Cerebellar nuclear complex (tissue), 1 donor: ENCODE results near the gene TXNDC11.

Experiments used
- DNase-seq, 2 experiments: peaks; one replicate each; lab custom pipeline; 2025; lab: John Stamatoyannopoulos, UW

The TXNDC11 gene

GRCh38 chr16:11630768-11631056 lies 111.9 kb downstream of the TXNDC11 start:
- DNase-seq: no peak

GRCh38 chr16:11630046-11630767 lies 112.5 kb downstream of the TXNDC11 start:
- DNase-seq: no peak
